ENCODE results near the gene COL4A4.
A peak's percentile ranks its signal among the peaks of the same experiment; 100 is the strongest.

COL4A4 gene

GRCh38 chr2:227161947-227162346, 2.1 kb downstream of the COL4A4 start:
- DNase-seq (ENCODE audit: low read depth), result no peak

- no peak for DNase-seq (ENCODE audit: low read depth)
Observed at GRCh38 chr2:227160164-227160563, 3.8 kb downstream of the COL4A4 start.

GRCh38 chr2:227154986-227155774, 8.8 kb downstream of the COL4A4 start:
- DNase-seq (ENCODE audit: low read depth), result peak; percentile 70

- DNase-seq (ENCODE audit: low read depth), result no peak
Observed at GRCh38 chr2:227153758-227154486, 10.1 kb downstream of the COL4A4 start.

GRCh38 chr2:227153307-227153706, 10.7 kb downstream of the COL4A4 start:
- no peak for DNase-seq (ENCODE audit: low read depth)

- DNase-seq (ENCODE audit: low read depth), result no peak
Observed at GRCh38 chr2:227152093-227152766, 11.8 kb downstream of the COL4A4 start.

- no peak for DNase-seq (ENCODE audit: low read depth)
Observed at GRCh38 chr2:227150222-227150936, 13.6 kb downstream of the COL4A4 start.

GRCh38 chr2:227148106-227148505, 15.9 kb downstream of the COL4A4 start:
- no peak for DNase-seq (ENCODE audit: low read depth)

- peak; percentile 91 for DNase-seq (ENCODE audit: low read depth)
Observed at GRCh38 chr2:227147023-227147422, 17.0 kb downstream of the COL4A4 start.

- DNase-seq (ENCODE audit: low read depth), result no peak
Observed at GRCh38 chr2:227146456-227146855, 17.5 kb downstream of the COL4A4 start.

- DNase-seq (ENCODE audit: low read depth), result no peak
Observed at GRCh38 chr2:227143895-227144294, 20.1 kb downstream of the COL4A4 start.

GRCh38 chr2:227141301-227141700, 22.7 kb downstream of the COL4A4 start:
- DNase-seq (ENCODE audit: low read depth), result no peak

GRCh38 chr2:227134591-227134990, 29.4 kb downstream of the COL4A4 start:
- no peak for DNase-seq (ENCODE audit: low read depth)

GRCh38 chr2:227132986-227133385, 31.0 kb downstream of the COL4A4 start:
- DNase-seq (ENCODE audit: low read depth), result no peak

GRCh38 chr2:227130636-227131035, 33.4 kb downstream of the COL4A4 start:
- DNase-seq (ENCODE audit: low read depth), result no peak

- no peak for DNase-seq (ENCODE audit: low read depth)
Observed at GRCh38 chr2:227127201-227127600, 36.8 kb downstream of the COL4A4 start.

- no peak for DNase-seq (ENCODE audit: low read depth)
Observed at GRCh38 chr2:227125506-227125905, 38.5 kb downstream of the COL4A4 start.

- no peak for DNase-seq (ENCODE audit: low read depth)
Observed at GRCh38 chr2:227124811-227125210, 39.2 kb downstream of the COL4A4 start.

GRCh38 chr2:227123697-227124096, 40.3 kb downstream of the COL4A4 start:
- DNase-seq (ENCODE audit: low read depth), result no peak

- DNase-seq (ENCODE audit: low read depth), result no peak
Observed at GRCh38 chr2:227118353-227118752, 45.7 kb downstream of the COL4A4 start.

GRCh38 chr2:227117852-227118251, 46.2 kb downstream of the COL4A4 start:
- no peak for DNase-seq (ENCODE audit: low read depth)

- DNase-seq (ENCODE audit: low read depth), result no peak
Observed at GRCh38 chr2:227117027-227117426, 47.0 kb downstream of the COL4A4 start.
